Lung (tissue), 12 donors: ENCODE data around the gene CDCA4. TPM values are rescaled to one million over a fixed set of nuclear protein-coding genes. Genes with fewer than 3 reads are reported as not detected.
A peak's percentile ranks its signal among the peaks of the same experiment; 100 is the strongest.

Source experiments
- ATAC-seq: fragments of 200-7000 bp; cut with Tn5 transposase; one replicate; pipeline ENCODE4 v1.9.1; 2020; ENCODE audit warnings: moderate number of reproducible peaks; ENCODE audit not compliant: insufficient read depth, low FRiP score
- DNase-seq, 3 donors: peaks; one replicate each; pipeline ENCODE4 v3.0.0-alpha.2; 2013 to 2017
- H3K27ac ChIP-seq, 2 donors: one replicate each; pipeline ENCODE4 v1.5.1; 2013; ENCODE audit warnings: mild to moderate bottlenecking in 2 of 2, moderate library complexity in 2 of 2, control low read depth in 1 of 2, inconsistent platforms in 1 of 2, low read depth in 1 of 2, low read length in 1 of 2
- H3K27me3 ChIP-seq, 3 donors: one replicate each; pipeline ENCODE4 v1.5.1; 2013; ENCODE audit warnings: low read length in 2 of 3; ENCODE audit not compliant: control insufficient read depth in 3 of 3, insufficient read depth in 3 of 3
- H3K36me3 ChIP-seq, 4 donors: one replicate each; pipeline ENCODE4 v1.5.1; 2013; ENCODE audit warnings: low read length in 4 of 4, mild to moderate bottlenecking in 1 of 4, moderate library complexity in 1 of 4; ENCODE audit not compliant: control insufficient read depth in 4 of 4, insufficient read depth in 4 of 4
- H3K4me1 ChIP-seq, 5 donors: one replicate each; pipeline ENCODE4 v1.5.1; 2013; ENCODE audit warnings: low read length in 5 of 5, mild to moderate bottlenecking in 2 of 5, moderate library complexity in 1 of 5; ENCODE audit not compliant: control insufficient read depth in 5 of 5, insufficient read depth in 5 of 5
- H3K4me3 ChIP-seq: one replicate; pipeline ENCODE4 v1.5.1; 2013; ENCODE audit warnings: mild to moderate bottlenecking, control low read depth, moderate library complexity
- H3K9ac ChIP-seq, 2 donors: one replicate each; pipeline ENCODE4 v1.5.1; 2013; ENCODE audit warnings: low read length in 2 of 2, control low read depth in 1 of 2; ENCODE audit not compliant: insufficient read depth in 1 of 2
- H3K9me3 ChIP-seq, 4 donors: one replicate each; pipeline ENCODE4 v1.5.1; 2013; ENCODE audit warnings: low read length in 3 of 4, mild to moderate bottlenecking in 1 of 4, moderate library complexity in 1 of 4; ENCODE audit not compliant: control insufficient read depth in 4 of 4, insufficient read depth in 3 of 4
- CTCF ChIP-seq: IDR thresholded peaks from 2 replicates; pipeline ENCODE4 v1.5.1; 2012; ENCODE audit warnings: mild to moderate bottlenecking; ENCODE audit errors: control extremely low read depth, extremely low read depth
- WGBS, 2 donors: extraction: QIAGEN DNeasy Blood & Tissue Kit; methylation state at CpG; one replicate each; pipeline ENCODE4 v1.1.7; 2013; 5-methylcytosine and 5-hydroxymethylcytosine counted together
- polyA plus RNA-seq, 2 donors: library from polyadenylated mRNA; stranded (reverse); fragments of 200-250 nt; gene quantifications; one replicate each; pipeline ENCODE4 v1.2.1, GENCODE V29; 2013
- total RNA-seq, 2 donors: library from RNA; depleted of rRNA in 1 of 2; stranded (reverse); fragments of >200 nt in 1 of 2; gene quantifications; one replicate each; pipeline ENCODE4 v1.2.1, GENCODE V29; 2014 to 2021
- donor health status: control.
- donor health status: control.
- donor health status: Bipolar disorder and iron deficiency.
- donor health status: healthy.
- donor health status: DM: yes; HTN: yes; CAD: no.

CDCA4 gene
- total and polyA plus RNA-seq, 4 donors, result 7.5 to 9.8 (median 8.2) TPM

GRCh38 chr14:105013150-105013785 lies 7.6 kb downstream of the CDCA4 start:
- 56 to 75% methylated on average over 8 of the region's 8 CpGs for WGBS, 2 donors
- no peak overlapping the region for H3K4me3 ChIP-seq
- H3K27me3 ChIP-seq, result no peaks in the 10 kb centered on the region
- no peak overlapping the region for H3K27ac ChIP-seq
- DNase-seq, result peak; percentile 30 to 57 (median 37)
- peaks cover 0 to 31% (median 7%) of the 10 kb centered on the region in 5 donors for H3K4me1 ChIP-seq
- no peak for ATAC-seq
- peaks cover 0 to 13% (median 5%) of the 10 kb centered on the region in 4 donors for H3K36me3 ChIP-seq
- H3K9me3 ChIP-seq, result peaks cover 0 to 2% (median 0%) of the 10 kb centered on the region in 4 donors
- TF ChIP-seq CTCF, result no peak
- peak overlapping the region in 1 of 2 donors; percentile 25 for H3K9ac ChIP-seq

- ATAC-seq (no peak), DNase-seq (no peak)
- peaks cover 0 to 2% (median 0%) of the 10 kb centered on the region in 4 donors for H3K9me3 ChIP-seq
- 70 to 76% methylated on average over 23 of the region's 23 CpGs for WGBS, 2 donors
- no peak overlapping the region for H3K9ac ChIP-seq
- H3K4me3 ChIP-seq, result no peak overlapping the region
- no peak overlapping the region for H3K27ac ChIP-seq
- peaks cover 0 to 30% (median 10%) of the 10 kb centered on the region in 5 donors for H3K4me1 ChIP-seq
- TF ChIP-seq CTCF, result no peak
- peaks cover 0 to 18% (median 9%) of the 10 kb centered on the region in 4 donors for H3K36me3 ChIP-seq
- H3K27me3 ChIP-seq, result no peaks in the 10 kb centered on the region
These were observed 8.5 kb downstream of the CDCA4 start for GRCh38 chr14:105012171-105012985.

- TF ChIP-seq CTCF, result no peak
- Histone ChIP-seq H3K27ac (no peak overlapping the region), H3K4me3 (no peak overlapping the region), H3K4me1 (peaks cover 0 to 26% (median 11%) of the 10 kb centered on the region in 5 donors), H3K27me3 (no peaks in the 10 kb centered on the region), H3K9ac (no peak overlapping the region), H3K36me3 (peaks cover 0 to 18% (median 9%) of the 10 kb centered on the region in 4 donors), H3K9me3 (peaks cover 0 to 2% (median 0%) of the 10 kb centered on the region in 4 donors)
- WGBS, 2 donors, result 82 to 86% methylated on average over 29 of the region's 29 CpGs
- ATAC-seq (no peak), DNase-seq (no peak)
These were observed 9.4 kb downstream of the CDCA4 start for GRCh38 chr14:105011312-105011990.
